Activated T-helper 2 cell treated with anti-CD3 and anti-CD28 coated beads, Interferon-gamma antibody, Interleukin-2, Interleukin-4, amounts not matched to agents 10 μg/mL and 5 μg/mL and 100 μg/mL, durations not matched to agents 14 hours and 24 hours and 36 hours (primary cell): ENCODE data around the gene MT2A. TPM values are rescaled to one million over a fixed set of nuclear protein-coding genes. Genes with fewer than 3 reads are reported as not detected.

ENCODE experiments used
- DNase-seq: peaks from one replicate; pipeline ENCODE4 v3.0.0; 2021; ENCODE audit warnings: low spot score
- H3K27ac Mint-ChIP-seq: one replicate; pipeline ENCODE4 v1.8.0; 2021; ENCODE audit warnings: mixed read lengths
- H3K27me3 Mint-ChIP-seq: one replicate; pipeline ENCODE4 v1.8.0; 2021; ENCODE audit warnings: low read depth, mixed read lengths
- H3K36me3 Mint-ChIP-seq: one replicate; pipeline ENCODE4 v1.8.0; 2021; ENCODE audit warnings: low read depth, mixed read lengths
- H3K4me1 Mint-ChIP-seq: one replicate; pipeline ENCODE4 v1.8.0; 2021; ENCODE audit warnings: low read depth, mixed read lengths
- H3K4me3 Mint-ChIP-seq: one replicate; pipeline ENCODE4 v1.8.0; 2021; ENCODE audit warnings: low read depth, mild to moderate bottlenecking, moderate library complexity, mixed read lengths
- H3K9me3 Mint-ChIP-seq: one replicate; pipeline ENCODE4 v1.8.0; 2021; ENCODE audit warnings: mixed read lengths
- intact Hi-C: fragments of 100-400 bp; cut with micrococcal nuclease; formaldehyde crosslinking; loops from one replicate; pipeline ENCODE4 v1.15.1; 2023
- total RNA-seq: library from RNA; stranded (reverse); gene quantifications from 2 replicates; pipeline ENCODE4 v1.2.3, GENCODE V29; 2022

MT2A gene
- total RNA-seq, 1 donor from 2014 or later, result 827 TPM

DNA sequence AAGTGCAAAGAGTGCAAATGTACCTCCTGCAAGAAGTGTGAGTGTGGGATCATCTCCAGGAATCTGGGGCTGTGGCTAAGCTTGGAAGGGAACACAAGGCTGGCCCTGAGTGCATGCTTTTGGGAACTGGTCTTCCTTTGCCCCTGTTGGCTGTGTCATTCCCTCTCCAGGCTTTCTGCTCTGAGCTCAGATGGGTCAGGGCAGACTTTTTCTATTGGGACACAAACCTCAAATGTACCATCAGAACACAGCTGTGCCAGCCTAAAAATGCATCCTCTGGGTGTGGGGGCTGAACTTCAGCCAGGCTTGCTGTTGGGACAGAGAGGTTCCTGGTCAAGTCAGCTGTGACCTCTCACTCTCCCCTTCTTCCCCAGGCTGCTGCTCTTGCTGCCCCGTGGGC is 44.2 kb downstream of the MT2A start:
- H3K27me3 Mint-ChIP-seq, result peaks cover 23% of the 10 kb centered on the region
- H3K4me3 Mint-ChIP-seq, result no peak overlapping the region
- DNase-seq, result no peak
- intact Hi-C loops, result no loop called here
- no peaks in the 10 kb centered on the region for H3K9me3 Mint-ChIP-seq
- H3K36me3 Mint-ChIP-seq, result no peaks in the 10 kb centered on the region
- H3K27ac Mint-ChIP-seq, result no peak overlapping the region
- H3K4me1 Mint-ChIP-seq, result peaks cover 4% of the 10 kb centered on the region

DNA sequence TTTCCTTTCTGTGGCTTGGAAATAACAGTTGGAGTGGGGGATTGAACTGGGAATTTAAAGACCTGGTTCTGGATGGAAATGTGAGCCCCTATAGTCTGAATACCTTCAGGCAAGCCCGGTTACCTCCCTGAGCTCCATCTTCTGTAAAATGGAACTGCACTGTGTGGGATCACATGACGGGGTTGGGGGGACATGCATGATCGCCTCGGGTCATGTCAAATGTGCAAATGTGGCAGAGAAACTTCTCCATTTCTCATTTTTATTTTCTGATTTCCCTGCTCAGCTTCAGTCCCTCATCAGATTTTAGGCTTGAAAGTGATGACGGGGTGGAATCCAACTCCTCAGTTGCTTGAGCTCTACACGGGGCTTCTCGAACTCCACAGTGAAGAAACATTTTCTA is 44.8 kb downstream of the MT2A start:
- H3K9me3 Mint-ChIP-seq, result no peaks in the 10 kb centered on the region
- H3K4me1 Mint-ChIP-seq, result peaks cover 9% of the 10 kb centered on the region
- intact Hi-C loops, result no loop called here
- no peak overlapping the region for H3K27ac Mint-ChIP-seq
- peaks cover 22% of the 10 kb centered on the region for H3K27me3 Mint-ChIP-seq
- DNase-seq, result no peak
- H3K36me3 Mint-ChIP-seq, result no peaks in the 10 kb centered on the region
- H3K4me3 Mint-ChIP-seq, result no peak overlapping the region

DNA sequence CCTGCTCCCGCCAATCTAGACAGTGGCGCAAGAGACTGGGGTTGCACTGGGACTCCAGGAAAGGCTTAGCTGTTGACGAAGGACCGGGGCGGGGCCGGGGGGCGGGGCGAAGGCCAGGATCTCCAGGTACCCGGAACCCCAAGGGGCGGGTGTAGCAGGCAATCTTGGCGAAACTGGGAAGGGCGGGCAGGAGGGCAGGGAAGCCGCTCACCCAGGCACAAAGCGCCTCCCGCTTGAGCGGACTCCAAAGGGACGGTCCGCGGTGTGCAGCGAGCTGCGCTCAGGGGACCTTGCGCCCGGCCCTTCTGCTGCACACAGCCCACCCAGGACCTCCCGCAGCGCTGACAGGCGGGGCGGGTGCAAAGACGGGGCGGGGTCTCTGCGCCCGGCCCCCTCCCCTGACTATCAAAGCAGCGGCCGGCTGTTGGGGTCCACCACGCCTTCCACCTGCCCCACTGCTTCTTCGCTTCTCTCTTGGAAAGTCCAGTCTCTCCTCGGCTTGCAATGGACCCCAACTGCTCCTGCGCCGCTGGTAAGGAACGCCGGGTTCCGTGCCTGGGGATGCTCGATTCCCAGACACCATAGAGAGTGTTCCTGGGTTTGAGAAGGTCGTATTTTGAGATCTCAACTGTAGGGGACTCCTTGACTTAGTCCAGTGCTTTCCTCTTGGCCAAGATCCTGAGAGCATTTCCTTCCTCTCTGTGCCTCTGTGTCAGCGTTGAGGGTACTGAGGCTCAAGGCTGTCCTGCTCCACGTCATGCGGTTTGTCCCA is 49.4 kb downstream of the MT2A start, which contains the start of gene MT1F:
MT1F (plus strand) TSS at position 405 of the 772 bp plus-strand sequence; CDS start at position 505, 100 bp downstream.
- H3K27me3 Mint-ChIP-seq, result peaks cover 22% of the 10 kb centered on the region
- intact Hi-C loops, result loop anchor here (1.0 kb wide), 1 partner anchor 14 kb away; no protein-coding TSS in a partner anchor
- peak within 1 kb of the TSS; percentile 96 for H3K4me3 Mint-ChIP-seq
- H3K36me3 Mint-ChIP-seq, result no peaks in the 10 kb centered on the region
- DNase-seq, result peak; percentile 47
- H3K4me1 Mint-ChIP-seq, result peaks cover 19% of the 10 kb centered on the region
- H3K27ac Mint-ChIP-seq, result peak within 1 kb of the TSS; percentile 79
- no peaks in the 10 kb centered on the region for H3K9me3 Mint-ChIP-seq

DNA sequence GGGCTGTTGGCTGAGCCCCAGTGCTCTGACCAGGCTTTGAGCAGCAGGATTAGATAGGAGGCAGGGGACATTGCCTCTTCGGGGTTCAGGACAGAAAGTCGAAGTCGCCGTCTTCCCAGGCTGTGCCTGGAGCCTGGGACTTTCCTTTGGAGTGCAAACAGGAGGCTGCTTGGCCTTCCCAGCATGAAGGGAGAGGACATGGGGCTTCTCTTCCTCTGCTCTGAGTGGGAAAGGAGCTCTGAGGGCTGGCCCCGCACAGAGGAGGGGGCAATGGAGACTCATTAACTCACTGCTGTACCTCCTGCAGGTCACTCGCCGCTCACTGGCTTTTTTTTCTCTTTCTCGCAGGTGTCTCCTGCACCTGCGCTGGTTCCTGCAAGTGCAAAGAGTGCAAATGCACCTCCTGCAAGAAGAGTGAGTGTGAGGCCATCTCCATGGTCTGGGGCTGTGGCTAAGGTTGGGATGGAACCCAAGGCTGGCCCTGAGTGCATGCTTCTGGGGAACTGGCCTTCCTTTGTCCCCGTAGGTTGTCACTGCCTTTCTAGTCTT is 50.0 kb downstream of the MT2A start:
- Mint-ChIP-seq H3K4me1 (peaks cover 21% of the 10 kb centered on the region), H3K36me3 (no peaks in the 10 kb centered on the region), H3K27me3 (peaks cover 19% of the 10 kb centered on the region), H3K4me3 (peak overlapping the region; percentile 96), H3K9me3 (no peaks in the 10 kb centered on the region), H3K27ac (no peak overlapping the region)
- intact Hi-C loops, result no loop called here
- DNase-seq, result no peak

Other genes with a start within 250 kb of the MT2A start
- 58.8 and 59.8 TPM in 2 replicates for gene AMFR, start 183.0 kb upstream of the MT2A start, total RNA-seq
- gene NUDT21, start 157.3 kb upstream of the MT2A start, total RNA-seq, result 307 and 313 TPM in 2 replicates
- gene OGFOD1, start 157.0 kb upstream of the MT2A start, total RNA-seq, result 78.0 and 79.7 TPM in 2 replicates
- 11.3 and 18.0 TPM in 2 replicates for gene BBS2, start 88.6 kb upstream of the MT2A start, total RNA-seq
- gene MT4, start 43.5 kb upstream of the MT2A start, total RNA-seq, result not detected in 2 replicates
- gene MT3, start 19.1 kb upstream of the MT2A start, total RNA-seq, result 7.5 and 7.9 TPM in 2 replicates
- gene MT1E, start 17.2 kb downstream of the MT2A start, total RNA-seq, result 181 and 184 TPM in 2 replicates
- not detected in 2 replicates for gene MT1M, start 24.1 kb downstream of the MT2A start, total RNA-seq
- 7.6 and 8.3 TPM in 2 replicates for gene MT1A, start 30.1 kb downstream of the MT2A start, total RNA-seq
- gene MT1B, start 43.3 kb downstream of the MT2A start, total RNA-seq, result not detected in 2 replicates
- 6.4 and 8.0 TPM in 2 replicates for gene MT1F, start 49.4 kb downstream of the MT2A start, total RNA-seq
- 21.1 and 24.5 TPM in 2 replicates for gene MT1G, start 59.5 kb downstream of the MT2A start, total RNA-seq
- not detected in 2 replicates for gene MT1H, start 61.2 kb downstream of the MT2A start, total RNA-seq
- gene MT1X, start 73.9 kb downstream of the MT2A start, total RNA-seq, result 58.2 and 62.3 TPM in 2 replicates
- 145 and 149 TPM in 2 replicates for gene NUP93, start 121.5 kb downstream of the MT2A start, total RNA-seq